Transverse colon (tissue), 4 donors: ENCODE results near the gene PRSS50. TPM values are rescaled to one million over a fixed set of nuclear protein-coding genes. Genes with fewer than 3 reads are reported as not detected.

ENCODE experiments used
- DNase-seq: peaks from one replicate; pipeline ENCODE4 v3.0.0-alpha.2; 2019
- H3K27ac ChIP-seq, 4 donors: fragments of 200-600 bp; sonication (generic); 2 replicates each; pipeline ENCODE4 v1.5.1; 2016 to 2018; ENCODE audit warnings: inconsistent platforms in 4 of 4
- H3K27me3 ChIP-seq: fragments of 200-600 bp; sonication (generic); 2 replicates; pipeline ENCODE4 v1.5.1; 2017; ENCODE audit warnings: inconsistent platforms
- H3K36me3 ChIP-seq, 4 donors: fragments of 200-600 bp; sonication (generic); 2 replicates each; pipeline ENCODE4 v1.5.1; 2017 to 2019; ENCODE audit warnings: inconsistent platforms in 4 of 4
- H3K4me1 ChIP-seq, 4 donors: fragments of 200-600 bp; sonication (generic); 2 replicates each; pipeline ENCODE4 v1.5.1; 2017 to 2020; ENCODE audit warnings: inconsistent platforms in 4 of 4
- H3K4me3 ChIP-seq, 4 donors: fragments of 200-600 bp; sonication (generic); 1 replicate in 1 of 4; 2 replicates in 3 of 4; pipeline versions ENCODE4 v1.5.1 to v1.6.1; 2017 to 2019; ENCODE audit warnings: inconsistent platforms in 4 of 4
- H3K9me3 ChIP-seq, 2 donors: fragments of 200-600 bp; sonication (generic); 2 replicates each; pipeline ENCODE4 v1.5.1; 2017 to 2019; ENCODE audit warnings: inconsistent platforms in 2 of 2
- CTCF ChIP-seq, 5 experiments: fragments of 200-600 bp in 3 of 5; fragments of 450-650 bp in 2 of 5; sonication (generic) in 3 of 5; IDR thresholded peaks; 1 replicate in 2 of 5; 2 replicates in 3 of 5; pipeline ENCODE4 v1.5.1; 2016 to 2017; ENCODE audit warnings: antibody characterized with exemption in 5 of 5, inconsistent platforms in 3 of 5, mild to moderate bottlenecking in 2 of 5, moderate library complexity in 1 of 5
- EP300 ChIP-seq: sonication (generic); formaldehyde crosslinking; IDR thresholded peaks from one replicate; pipeline ENCODE4 v1.6.1; 2017; ENCODE audit warnings: antibody characterized with exemption, low read depth
- POLR2A ChIP-seq: fragments of 450-650 bp; IDR thresholded peaks from one replicate; pipeline ENCODE4 v1.6.1; 2016; ENCODE audit warnings: antibody characterized with exemption, mild to moderate bottlenecking, moderate library complexity
- POLR2AphosphoS5 ChIP-seq, 3 donors: sonication (generic); formaldehyde crosslinking; IDR thresholded peaks; one replicate each; pipeline ENCODE4 v1.6.1; 2016; ENCODE audit warnings: antibody characterized with exemption in 3 of 3
- WGBS, 2 donors: methylation state at CpG; one replicate each; pipeline ENCODE4 v1.1.5; 2018; ENCODE audit warnings: low coverage in 1 of 2; 5-methylcytosine and 5-hydroxymethylcytosine counted together
- in situ Hi-C, 4 donors: fragments of 200-750 bp; cut with MboI; loops; one replicate each; pipeline versions ENCODE4 v1.15.0 to v1.15.1; 2017; ENCODE audit warnings: low sequenced_read_pairs in 3 of 4, low pct_ligation_motif_present in 1 of 4, low pct_unique_long_range_greater_than_20kb in 1 of 4
- intact Hi-C: fragments of 100-400 bp; cut with DNase I; formaldehyde crosslinking; loops from one replicate; pipeline ENCODE4 v1.15.1; 2023; ENCODE audit warnings: low total_unique reads
- total RNA-seq, 4 donors: library from RNA; depleted of rRNA; stranded (reverse); fragments of >200 nt; gene quantifications; one replicate each; pipeline ENCODE4 v1.1.0, GENCODE V29; 2016

The PRSS50 gene
- total RNA-seq, 4 donors from 2014 or later, result 0.14 TPM; not detected in 3

GRCh38 chr3:46715507-46716175 is 2.0 kb downstream of the PRSS50 start:
- H3K4me1 ChIP-seq, result no peaks in the 10 kb centered on the region
- no peak overlapping the region for H3K4me3 ChIP-seq
- intact Hi-C loops (no loop called here), in situ Hi-C loops (loop anchor here (10.0 to 25.0 kb wide), 6 partner anchors 147 to 647 kb away; partner anchors contain the start of gene MYL3 (in 1 of the 4))
- no peak for TF ChIP-seq CTCF (IDR thresholded peaks at IDR 0.05)
- H3K27me3 ChIP-seq, result peaks cover 25% of the 10 kb centered on the region
- H3K27ac ChIP-seq, result no peak overlapping the region
- H3K36me3 ChIP-seq, result no peaks in the 10 kb centered on the region
- WGBS, 2 donors, result 87 to 93% methylated on average over 3 to 9 of the region's 11 CpGs
- no peaks in the 10 kb centered on the region for H3K9me3 ChIP-seq
- DNase-seq, result no peak

GRCh38 chr3:46714728-46715506 is 2.8 kb downstream of the PRSS50 start:
- TF ChIP-seq EP300, result no peak
- TF ChIP-seq CTCF (IDR thresholded peaks at IDR 0.05), result no peak
- no peak for TF ChIP-seq POLR2A
- TF ChIP-seq POLR2AphosphoS5 (IDR thresholded peaks at IDR 0.05), result no peak
- intact Hi-C loops (no loop called here), in situ Hi-C loops (loop anchor here (5.0 to 25.0 kb wide), 7 partner anchors 147 to 647 kb away; partner anchors contain the start of gene MYL3 (in 1 of the 4))
- 75 to 87% methylated on average over 4 to 10 of the region's 10 CpGs for WGBS, 2 donors
- Histone ChIP-seq H3K4me1 (no peaks in the 10 kb centered on the region), H3K4me3 (no peak overlapping the region), H3K36me3 (no peaks in the 10 kb centered on the region), H3K27ac (no peak overlapping the region), H3K27me3 (peaks cover 18% of the 10 kb centered on the region), H3K9me3 (no peaks in the 10 kb centered on the region)
- DNase-seq, result no peak

GRCh38 chr3:46713898-46714552 is 3.6 kb downstream of the PRSS50 start:
- Histone ChIP-seq H3K27me3 (peaks cover 17% of the 10 kb centered on the region), H3K4me1 (no peaks in the 10 kb centered on the region), H3K4me3 (no peak overlapping the region), H3K27ac (no peak overlapping the region), H3K9me3 (no peaks in the 10 kb centered on the region), H3K36me3 (no peaks in the 10 kb centered on the region)
- WGBS, 2 donors, result 74% methylated on average over 18 of the region's 22 CpGs; no CpG with 5 or more reads in 1 of the 2 donors
- in situ Hi-C loops (loop anchor here (5.0 to 25.0 kb wide), 7 partner anchors 148 to 648 kb away; partner anchors contain the start of gene MYL3 (in 1 of the 4)), intact Hi-C loops (no loop called here)
- DNase-seq, result no peak
- TF ChIP-seq CTCF (IDR thresholded peaks at IDR 0.05), result no peak
- TF ChIP-seq EP300, result no peak
